ENCODE measurements around the gene IDH3B.

DNA sequence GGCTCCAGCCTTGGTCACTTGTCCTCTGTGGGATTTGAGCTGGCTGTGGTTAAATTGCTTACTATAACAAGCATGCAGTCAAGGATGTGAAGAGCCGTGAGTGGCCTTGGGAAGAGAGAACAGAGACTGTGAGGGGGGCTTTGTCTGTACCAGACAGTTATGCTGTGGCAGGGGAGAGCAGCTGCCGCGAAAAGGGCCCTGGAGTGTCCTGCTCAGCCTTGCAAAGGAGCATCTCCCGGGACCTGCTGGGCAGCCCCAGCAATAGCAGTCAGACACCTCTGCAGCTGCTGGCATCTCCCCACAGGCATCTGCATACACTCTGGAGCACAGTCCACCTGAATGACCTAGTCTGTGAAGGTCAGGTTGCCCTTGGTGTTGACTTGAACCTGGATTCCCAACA, 34.9 kb upstream of the IDH3B start:
- TF ChIP-seq, protein P1, sequence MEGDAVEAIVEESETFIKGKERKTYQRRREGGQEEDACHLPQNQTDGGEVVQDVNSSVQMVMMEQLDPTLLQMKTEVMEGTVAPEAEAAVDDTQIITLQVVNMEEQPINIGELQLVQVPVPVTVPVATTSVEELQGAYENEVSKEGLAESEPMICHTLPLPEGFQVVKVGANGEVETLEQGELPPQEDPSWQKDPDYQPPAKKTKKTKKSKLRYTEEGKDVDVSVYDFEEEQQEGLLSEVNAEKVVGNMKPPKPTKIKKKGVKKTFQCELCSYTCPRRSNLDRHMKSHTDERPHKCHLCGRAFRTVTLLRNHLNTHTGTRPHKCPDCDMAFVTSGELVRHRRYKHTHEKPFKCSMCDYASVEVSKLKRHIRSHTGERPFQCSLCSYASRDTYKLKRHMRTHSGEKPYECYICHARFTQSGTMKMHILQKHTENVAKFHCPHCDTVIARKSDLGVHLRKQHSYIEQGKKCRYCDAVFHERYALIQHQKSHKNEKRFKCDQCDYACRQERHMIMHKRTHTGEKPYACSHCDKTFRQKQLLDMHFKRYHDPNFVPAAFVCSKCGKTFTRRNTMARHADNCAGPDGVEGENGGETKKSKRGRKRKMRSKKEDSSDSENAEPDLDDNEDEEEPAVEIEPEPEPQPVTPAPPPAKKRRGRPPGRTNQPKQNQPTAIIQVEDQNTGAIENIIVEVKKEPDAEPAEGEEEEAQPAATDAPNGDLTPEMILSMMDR (IDR thresholded peaks at IDR 0.05), result no peak
- no peak for TF ChIP-seq POLR2A (IDR thresholded peaks at IDR 0.05)
